Endothelial cell of umbilical vein (primary cell): ENCODE data around the gene KRT84. TPM values are rescaled to one million over a fixed set of nuclear protein-coding genes. Genes with fewer than 3 reads are reported as not detected.

Source experiments
- BruUV-seq: library from RNA; stranded (reverse); fragments of 400-500 nt; replicated peaks from 2 replicates; lab custom pipeline; 2021; lab: Mats Ljungman, UMichigan
- CTCF ChIA-PET: fragments of 300-600, 350-600 bp; sonication (Branson Sonifier 250); formaldehyde crosslinking; loops from one replicate; lab custom pipeline; 2021; ENCODE audit warnings: antibody characterized with exemption, inconsistent platforms; lab: Charles Lee
- POLR2A ChIA-PET: fragments of 300-600, 350-600 bp; sonication (Branson Sonifier 250); formaldehyde crosslinking; loops from one replicate; lab custom pipeline; 2021; ENCODE audit warnings: antibody characterized with exemption, inconsistent platforms; lab: Charles Lee
- DNase-seq: peaks from one replicate; pipeline ENCODE4 v3.0.0-alpha.2; 2011; ENCODE audit warnings: low read depth, low spot score
- FAIRE-seq: peaks from 2 replicates; lab custom pipeline; 2011; peaks lifted over from hg19 to GRCh38; lab: Jason Lieb, UNC
- H2AFZ ChIP-seq: 2 replicates; pipeline ENCODE4 v1.6.0; 2012; ENCODE audit warnings: low read depth, low read length, control low read depth, inconsistent platforms
- H3K27ac ChIP-seq: 2 replicates; pipeline ENCODE4 v1.5.1; 2011; ENCODE audit warnings: low read depth, mild to moderate bottlenecking, control low read depth, low read length, moderate library complexity; ENCODE audit not compliant: insufficient read depth
- H3K27me3 ChIP-seq, 2 experiments: 2 replicates each; pipeline versions ENCODE4 v1.6.0 to v1.6.1; 2011; ENCODE audit warnings: low read length in 2 of 2, mixed read lengths in 1 of 2; ENCODE audit not compliant: control insufficient read depth in 2 of 2, insufficient read depth in 2 of 2
- H3K36me3 ChIP-seq, 2 experiments: 2 replicates in 1 of 2; 3 replicates in 1 of 2; pipeline ENCODE4 v1.5.1; 2011; ENCODE audit warnings: low read length in 2 of 2, mild to moderate bottlenecking in 1 of 2, moderate library complexity in 1 of 2; ENCODE audit not compliant: control insufficient read depth in 2 of 2, insufficient read depth in 2 of 2; ENCODE audit errors: extremely low read depth in 1 of 2
- H3K4me1 ChIP-seq: 3 replicates; pipeline ENCODE4 v1.5.1; 2011; ENCODE audit warnings: mild to moderate bottlenecking, low read length; ENCODE audit not compliant: control insufficient read depth, insufficient read depth; ENCODE audit errors: extremely low read depth
- H3K4me2 ChIP-seq: 2 replicates; pipeline ENCODE4 v1.6.1; 2011; ENCODE audit warnings: low read length, control low read depth, mixed read lengths; ENCODE audit not compliant: insufficient read depth
- H3K4me3 ChIP-seq, 3 experiments: fragments of 200-600 bp in 1 of 3; sonication (generic), shearing (Covaris generic) in 1 of 3; replicated peaks in 1 of 3; 2 replicates each; pipeline ENCODE4 v1.5.1; 2011 to 2016; ENCODE audit warnings: control low read depth in 3 of 3, low read length in 3 of 3, mild to moderate bottlenecking in 2 of 3, inconsistent platforms in 1 of 3, low read depth in 1 of 3, moderate library complexity in 1 of 3; ENCODE audit not compliant: insufficient read depth in 1 of 3
- H3K79me2 ChIP-seq: 2 replicates; pipeline ENCODE4 v1.6.0; 2012; ENCODE audit warnings: low read length, inconsistent platforms; ENCODE audit not compliant: control insufficient read depth, insufficient read depth
- H3K9ac ChIP-seq: replicated peaks from 2 replicates; pipeline ENCODE3; 2011; ENCODE audit warnings: low read length, control low read depth; ENCODE audit not compliant: insufficient read depth; ENCODE audit errors: extremely low read depth
- H3K9me1 ChIP-seq: replicated peaks from 3 replicates; pipeline ENCODE4 v1.6.0; 2011; ENCODE audit warnings: mild to moderate bottlenecking, low read length; ENCODE audit not compliant: control insufficient read depth, insufficient read depth; ENCODE audit errors: extremely low read depth
- H3K9me3 ChIP-seq: replicated peaks from 2 replicates; pipeline ENCODE4 v1.5.1; 2012; ENCODE audit warnings: low read length, inconsistent platforms; ENCODE audit not compliant: control insufficient read depth, insufficient read depth
- H4K20me1 ChIP-seq: replicated peaks from 2 replicates; pipeline ENCODE3; 2011; ENCODE audit warnings: mild to moderate bottlenecking, low read length; ENCODE audit not compliant: control insufficient read depth, insufficient read depth; ENCODE audit errors: extremely low read depth
- EZH2 ChIP-seq: IDR thresholded peaks from 2 replicates; pipeline ENCODE4 v1.6.1; 2012; ENCODE audit warnings: borderline replicate concordance, low read depth, mild to moderate bottlenecking, moderate library complexity, low read length, inconsistent platforms; ENCODE audit not compliant: severe bottlenecking
- FOS ChIP-seq: IDR thresholded peaks from 2 replicates; pipeline ENCODE4 v1.6.1; 2011; ENCODE audit warnings: mild to moderate bottlenecking, low read length, moderate library complexity, borderline replicate concordance; ENCODE audit not compliant: insufficient read depth
- GATA2 ChIP-seq: IDR thresholded peaks from 2 replicates; pipeline ENCODE4 v1.7.0; 2011; ENCODE audit warnings: low read depth, mild to moderate bottlenecking, moderate library complexity, mixed read lengths, low read length; ENCODE audit not compliant: insufficient read length, insufficient read depth
- MYC ChIP-seq: IDR thresholded peaks from one replicate; pipeline ENCODE4 v1.6.1; 2011; ENCODE audit warnings: mild to moderate bottlenecking, low read depth, low read length
- POLR2AphosphoS5 ChIP-seq: IDR thresholded peaks from 2 replicates; pipeline ENCODE4 v1.6.1; 2012; ENCODE audit warnings: low read depth, mild to moderate bottlenecking, control low read depth, low read length, moderate library complexity; ENCODE audit not compliant: insufficient read depth
- dilution Hi-C: fragments of 300-500 bp; cut with MboI; formaldehyde crosslinking; loops from one replicate; pipeline ENCODE4 v1.15.0; 2019; ENCODE audit warnings: low sequenced_read_pairs; ENCODE audit not compliant: extremely low pct_ligation_motif_present
- intact Hi-C: fragments of 100-400 bp; cut with micrococcal nuclease; formaldehyde crosslinking; loops from one replicate; pipeline ENCODE4 v1.10.0; 2022
- polyA plus RNA-seq, 4 experiments: library from polyadenylated mRNA; depleted of rRNA in 3 of 4; stranded (reverse) in 3 of 4; unstranded in 1 of 4; fragments of >200 nt; gene quantifications; 2 replicates each; pipeline versions ENCODE4 v1.2.1 to v1.2.3, GENCODE V29; 2011 to 2012; ENCODE audit warnings: missing spikeins in 1 of 4
- total RNA-seq: library from RNA; stranded (reverse); gene quantifications from 2 replicates; pipeline ENCODE4 v1.2.3, GENCODE V29; 2021
- TF ChIP-seq, protein P1 (sequence below), 2 donors: IDR thresholded peaks; 1 replicate in 1 of 2; 2 replicates in 1 of 2; pipeline ENCODE4 v1.5.1; 2011; ENCODE audit warnings: low read length in 2 of 2, mild to moderate bottlenecking in 2 of 2, moderate library complexity in 2 of 2, control low read depth in 1 of 2, inconsistent platforms in 1 of 2, low read depth in 1 of 2; ENCODE audit not compliant: insufficient read depth in 1 of 2; ENCODE audit errors: extremely low read depth in 1 of 2

Gene KRT84
- total and polyA plus RNA-seq, 2 donors (not counting 3 experiments of a cell fraction or from before 2014, with no cell fraction given), result not detected

DNA sequence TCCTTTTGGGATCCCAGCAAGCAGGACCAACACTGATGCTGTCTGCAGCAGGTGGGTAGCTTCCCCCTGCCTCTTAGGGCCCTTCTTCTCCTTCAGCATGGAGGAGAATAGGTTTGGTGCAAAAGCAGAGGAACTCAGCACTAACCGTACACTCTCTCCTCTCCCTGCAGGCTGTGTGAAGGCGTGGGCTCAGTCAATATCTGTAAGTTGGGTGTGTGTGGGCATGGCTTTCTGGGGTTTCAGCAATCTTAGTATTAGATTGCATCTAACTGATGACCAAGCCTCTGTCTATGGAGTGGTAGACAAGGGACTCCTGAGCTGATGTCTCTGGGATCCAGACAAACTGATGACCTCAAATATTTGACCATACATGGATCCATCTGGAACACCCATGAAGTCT lies 32.5 kb downstream of the KRT84 start:
- POLR2A ChIA-PET, result no interaction called here
- FAIRE-seq, result no peak

More for the DNA sequence above, 32.5 kb downstream of the KRT84 start:
- Histone ChIP-seq H3K27ac (no peak overlapping the region), H3K36me3 (no peaks in the 10 kb centered on the region), H3K4me3 (no peak overlapping the region), H2AFZ (no peak overlapping the region), H4K20me1 (no peaks in the 10 kb centered on the region), H3K4me1 (no peaks in the 10 kb centered on the region), H3K79me2 (no peaks in the 10 kb centered on the region), H3K27me3 (peaks cover 14 to 16% of the 10 kb centered on the region in 2 experiments), H3K4me2 (no peak overlapping the region), H3K9me3 (no peaks in the 10 kb centered on the region), H3K9me1 (no peaks in the 10 kb centered on the region), H3K9ac (no peak overlapping the region)
- no peak for TF ChIP-seq POLR2AphosphoS5
- no peak for TF ChIP-seq MYC
- TF ChIP-seq, protein P1, sequence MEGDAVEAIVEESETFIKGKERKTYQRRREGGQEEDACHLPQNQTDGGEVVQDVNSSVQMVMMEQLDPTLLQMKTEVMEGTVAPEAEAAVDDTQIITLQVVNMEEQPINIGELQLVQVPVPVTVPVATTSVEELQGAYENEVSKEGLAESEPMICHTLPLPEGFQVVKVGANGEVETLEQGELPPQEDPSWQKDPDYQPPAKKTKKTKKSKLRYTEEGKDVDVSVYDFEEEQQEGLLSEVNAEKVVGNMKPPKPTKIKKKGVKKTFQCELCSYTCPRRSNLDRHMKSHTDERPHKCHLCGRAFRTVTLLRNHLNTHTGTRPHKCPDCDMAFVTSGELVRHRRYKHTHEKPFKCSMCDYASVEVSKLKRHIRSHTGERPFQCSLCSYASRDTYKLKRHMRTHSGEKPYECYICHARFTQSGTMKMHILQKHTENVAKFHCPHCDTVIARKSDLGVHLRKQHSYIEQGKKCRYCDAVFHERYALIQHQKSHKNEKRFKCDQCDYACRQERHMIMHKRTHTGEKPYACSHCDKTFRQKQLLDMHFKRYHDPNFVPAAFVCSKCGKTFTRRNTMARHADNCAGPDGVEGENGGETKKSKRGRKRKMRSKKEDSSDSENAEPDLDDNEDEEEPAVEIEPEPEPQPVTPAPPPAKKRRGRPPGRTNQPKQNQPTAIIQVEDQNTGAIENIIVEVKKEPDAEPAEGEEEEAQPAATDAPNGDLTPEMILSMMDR (IDR thresholded peaks at IDR 0.05; ENCODE audit: extremely low read depth in 1 of 2, insufficient read depth in 1 of 2, low read depth in 1 of 2, low read length in 2 of 2), result no peak
- no peak for TF ChIP-seq EZH2
- TF ChIP-seq FOS, result no peak
- no peak for TF ChIP-seq GATA2
- no peak for DNase-seq
- no TSS peak for BruUV-seq
- dilution Hi-C loops, result no loop called here
- CTCF ChIA-PET, result interaction anchor here (1.6 kb wide), 1 partner anchor 8 kb away, joined by 4 read pairs; no protein-coding TSS in a partner anchor
- intact Hi-C loops, result no loop called here
